ENCODE data around the gene TARBP2. TPM values are rescaled to one million over a fixed set of nuclear protein-coding genes. Genes with fewer than 3 reads are reported as not detected.

Gene TARBP2
- total RNA-seq, 1 experiment from 2014 or later: 47.8 TPM

GRCh38 chr12:53504004-53504920 lies 3.2 kb downstream of the TARBP2 start:
- Histone ChIP-seq H3K4me2 (no peak overlapping the region), H3K79me2 (ENCODE audit: low read depth) (peaks cover 26% of the 10 kb centered on the region), H3K27me3 (ENCODE audit: insufficient read depth, low read depth) (no peaks in the 10 kb centered on the region), H3K36me3 (ENCODE audit: low read depth) (no peaks in the 10 kb centered on the region), H4K20me1 (ENCODE audit: insufficient read depth) (no peaks in the 10 kb centered on the region), H3K9me3 (ENCODE audit: insufficient read depth, low read depth) (no peaks in the 10 kb centered on the region), H3F3A (ENCODE audit: insufficient read depth, low read depth) (peaks cover 19% of the 10 kb centered on the region), H3K9me2 (ENCODE audit: insufficient read depth) (no peaks in the 10 kb centered on the region), H3K27ac (no peak overlapping the region), H2AFZ (no peak overlapping the region), H3K4me3 (no peak overlapping the region), H3K4me1 (replicated peaks; ENCODE audit: insufficient read depth) (peaks cover 11% of the 10 kb centered on the region)
- no peak for DNase-seq
- intact Hi-C loops (cut with micrococcal nuclease; ENCODE audit: unreplicated experiment): loop anchor here (5.0 to 10.0 kb wide), 2 partner anchors 52 to 439 kb away; partner anchors contain the start of gene PCBP2
- BruUV-seq (replicated peaks): no TSS peak
- ChIA-PET POLR2A (ENCODE audit: unreplicated experiment) (no interaction called here), CTCF (no interaction called here)
- TF ChIP-seq EZH2 (IDR thresholded peaks at IDR 0.05; ENCODE audit: low read depth) (no peak), CTCF (conservative IDR thresholded peaks at IDR 0.05) (no peak)

GRCh38 chr12:53505086-53505485 lies 4.0 kb downstream of the TARBP2 start:
- intact Hi-C loops (cut with micrococcal nuclease; ENCODE audit: unreplicated experiment): loop anchor here (10.0 kb wide), 1 partner anchor 440 kb away; no protein-coding TSS in a partner anchor
- CTCF ChIA-PET: interaction anchor here (0.7 kb wide), 1 partner anchor 178 kb away, joined by 3 read pairs; no protein-coding TSS in a partner anchor

More at GRCh38 chr12:53505086-53505485, 4.0 kb downstream of the TARBP2 start:
- POLR2A ChIA-PET (ENCODE audit: unreplicated experiment): no interaction called here
- Histone ChIP-seq H3F3A (ENCODE audit: insufficient read depth, low read depth) (peaks cover 13% of the 10 kb centered on the region), H4K20me1 (ENCODE audit: insufficient read depth) (no peaks in the 10 kb centered on the region), H3K4me2 (no peak overlapping the region), H3K27me3 (ENCODE audit: insufficient read depth, low read depth) (no peaks in the 10 kb centered on the region), H3K9me3 (ENCODE audit: insufficient read depth, low read depth) (no peaks in the 10 kb centered on the region), H3K27ac (no peak overlapping the region), H2AFZ (no peak overlapping the region), H3K36me3 (ENCODE audit: low read depth) (no peaks in the 10 kb centered on the region), H3K4me1 (replicated peaks; ENCODE audit: insufficient read depth) (peaks cover 11% of the 10 kb centered on the region), H3K4me3 (no peak overlapping the region), H3K9me2 (ENCODE audit: insufficient read depth) (no peaks in the 10 kb centered on the region), H3K79me2 (ENCODE audit: low read depth) (peaks cover 26% of the 10 kb centered on the region)
- TF ChIP-seq CTCF (conservative IDR thresholded peaks at IDR 0.05) (no peak), EZH2 (IDR thresholded peaks at IDR 0.05; ENCODE audit: low read depth) (no peak)
- no TSS peak for BruUV-seq (replicated peaks)
- no peak for DNase-seq

Measured in PC-9 (cell line).